H1 (cell line): ENCODE measurements around the gene TMEM140. TPM values are rescaled to one million over a fixed set of nuclear protein-coding genes. Genes with fewer than 3 reads are reported as not detected.

Experiments
- ASH2L ChIP-seq: fragments of 200-600, 300-600 bp; sonication (generic); IDR thresholded peaks from one replicate; pipeline ENCODE4 v1.7.1; 2017; ENCODE audit warnings: low read length
- ATF2 ChIP-seq: IDR thresholded peaks from 2 replicates; pipeline ENCODE4 v1.6.1; 2012; ENCODE audit warnings: low read length, inconsistent platforms
- BACH1 ChIP-seq: IDR thresholded peaks from 2 replicates; pipeline ENCODE4 v1.6.1; 2012; ENCODE audit warnings: low read length, improper control_type of control experiment
- CHD1 ChIP-seq: IDR thresholded peaks from 2 replicates; pipeline ENCODE4 v1.6.1; 2012; ENCODE audit warnings: low read depth, low read length, improper control_type of control experiment
- CTBP2 ChIP-seq: IDR thresholded peaks from 2 replicates; pipeline ENCODE4 v1.7.0; 2011; ENCODE audit warnings: borderline replicate concordance, mild to moderate bottlenecking, moderate library complexity, mixed read lengths, low read length; ENCODE audit not compliant: insufficient read depth, insufficient read length
- E2F6 ChIP-seq: IDR thresholded peaks from 2 replicates; pipeline ENCODE4 v1.6.1; 2012; ENCODE audit warnings: inconsistent platforms
- EGR1 ChIP-seq: IDR thresholded peaks from 2 replicates; pipeline ENCODE4 v1.6.1; 2011; ENCODE audit warnings: low read depth, low read length, borderline replicate concordance
- FOSL1 ChIP-seq: IDR thresholded peaks from 2 replicates; pipeline ENCODE4 v1.6.1; 2011; ENCODE audit warnings: mild to moderate bottlenecking, low read depth, low read length, moderate library complexity; ENCODE audit not compliant: insufficient read depth
- HDAC2 ChIP-seq, 2 experiments: fragments of 300-600 bp in 1 of 2; sonication (generic) in 1 of 2; IDR thresholded peaks; 2 replicates each; pipeline ENCODE4 v1.6.1; 2011 to 2012; ENCODE audit warnings: low read depth in 2 of 2, low read length in 2 of 2, mild to moderate bottlenecking in 2 of 2, moderate library complexity in 2 of 2, borderline replicate concordance in 1 of 2, inconsistent platforms in 1 of 2
- JUN ChIP-seq: IDR thresholded peaks from 2 replicates; pipeline ENCODE4 v1.6.1; 2011; ENCODE audit warnings: low read depth, mild to moderate bottlenecking, improper control_type of control experiment, low read length
- MAFK ChIP-seq: IDR thresholded peaks from 2 replicates; pipeline ENCODE4 v1.6.1; 2012; ENCODE audit warnings: low read depth, mild to moderate bottlenecking, improper control_type of control experiment, low read length
- PHF8 ChIP-seq: fragments of 200-600 bp; sonication (generic); conservative IDR thresholded peaks from 2 replicates; pipeline ENCODE4 v1.7.1; 2012; ENCODE audit warnings: low read depth, mild to moderate bottlenecking, inconsistent platforms, low read length, moderate library complexity
- POLR2A ChIP-seq, 2 experiments: IDR thresholded peaks; 1 replicate in 1 of 2; 2 replicates in 1 of 2; pipeline ENCODE4 v1.6.1; 2011; ENCODE audit warnings: low read depth in 2 of 2, low read length in 2 of 2, mild to moderate bottlenecking in 2 of 2; ENCODE audit errors: control extremely low read depth in 1 of 2
- POLR2AphosphoS5 ChIP-seq: IDR thresholded peaks from 2 replicates; pipeline ENCODE4 v1.6.1; 2011; ENCODE audit warnings: low read depth, low read length
- RAD21 ChIP-seq, 2 experiments: IDR thresholded peaks in 1 of 2; conservative IDR thresholded peaks in 1 of 2; 2 replicates each; pipeline ENCODE4 v1.6.1; 2011; ENCODE audit warnings: low read depth in 2 of 2, low read length in 2 of 2, improper control_type of control experiment in 1 of 2, inconsistent platforms in 1 of 2, mild to moderate bottlenecking in 1 of 2, moderate library complexity in 1 of 2
- SIRT6 ChIP-seq: IDR thresholded peaks from one replicate; pipeline ENCODE4 v1.7.1; 2012; ENCODE audit warnings: low read length, inconsistent platforms
- TAF1 ChIP-seq: IDR thresholded peaks from 2 replicates; pipeline ENCODE4 v1.6.1; 2011; ENCODE audit warnings: mild to moderate bottlenecking, low read depth, low read length
- TAF7 ChIP-seq: optimal IDR thresholded peaks from 2 replicates; pipeline ENCODE3; 2011; ENCODE audit warnings: low read depth, mild to moderate bottlenecking, inconsistent platforms, low read length, moderate library complexity, borderline replicate concordance
- TEAD4 ChIP-seq: IDR thresholded peaks from 2 replicates; pipeline ENCODE4 v1.6.1; 2012; ENCODE audit warnings: low read depth, low read length, inconsistent platforms, mixed read lengths
- USF2 ChIP-seq: IDR thresholded peaks from 2 replicates; pipeline ENCODE4 v1.6.1; 2011; ENCODE audit warnings: low read length, improper control_type of control experiment
- ZNF274 ChIP-seq: IDR thresholded peaks from 2 replicates; pipeline ENCODE4 v1.7.0; 2012; ENCODE audit warnings: low read length, borderline replicate concordance; ENCODE audit errors: extremely low read depth
- polyA plus RNA-seq, 7 experiments: library from polyadenylated mRNA; depleted of rRNA in 3 of 7; stranded (reverse) in 5 of 7; unstranded in 2 of 7; fragments of >200 nt in 5 of 7; fragments of 200-250 nt in 2 of 7; gene quantifications; 1 replicate in 5 of 7; 2 replicates in 1 of 7; 4 replicates in 1 of 7; pipeline versions ENCODE4 v1.2.1 to v1.2.3, GENCODE V29; 2011 to 2013; ENCODE audit warnings: missing spikeins in 2 of 7, mixed read lengths in 2 of 7
- total RNA-seq: library from RNA; stranded (reverse); fragmentation: NEBNext Ultra II Directional; extraction: Animal tissue kit (Norgen Biotek cat#: 25700); gene quantifications from 2 replicates; pipeline ENCODE4 v1.2.1, GENCODE V29; 2021

The TMEM140 gene
- total and polyA plus RNA-seq, 2 of the 8 experiments (the other 6 are each of a cell fraction or from before 2014, with no cell fraction given): not detected

GRCh38 chr7:135211179-135211945, 63.5 kb downstream of the TMEM140 start, which contains the start of gene WDR91 (continued):
- TF ChIP-seq RAD21 (IDR thresholded peaks at IDR 0.05 in 1 of 2, conservative IDR thresholded peaks at IDR 0.05 in 1 of 2; ENCODE audit: low read depth in 2 of 2, low read length in 2 of 2) (no peak), ASH2L (peak; percentile 84), CTBP2 (no peak), FOSL1 (no peak), POLR2AphosphoS5 (peak; percentile 72), MAFK (no peak), TEAD4 (no peak), USF2 (no peak), JUN (no peak), CHD1 (no peak), POLR2A (IDR thresholded peaks at IDR 0.05; ENCODE audit: control extremely low read depth in 1 of 2, low read depth in 2 of 2, low read length in 2 of 2) (peak in 1 of 2 experiments; percentile 74; a peak in 2 of 3 replicates), TAF7 (peak; percentile 82), E2F6 (no peak), SIRT6 (no peak), EGR1 (no peak), HDAC2 (IDR thresholded peaks at IDR 0.05; ENCODE audit: borderline replicate concordance in 1 of 2, low read depth in 2 of 2, low read length in 2 of 2) (no peak), PHF8 (peak; percentile 61), ATF2 (no peak), BACH1 (no peak), ZNF274 (no peak), TAF1 (peak; percentile 87)
